Psoas muscle (tissue), 8 donors: ENCODE data around the gene ITFG1. TPM values are rescaled to one million over a fixed set of nuclear protein-coding genes. Genes with fewer than 3 reads are reported as not detected.
A peak's percentile ranks its signal among the peaks of the same experiment; 100 is the strongest.

Source experiments
- ATAC-seq, 4 donors: fragments of 200-7000 bp; cut with Tn5 transposase; one replicate each; pipeline ENCODE4 v1.9.1; 2020; ENCODE audit warnings: moderate library complexity in 3 of 4, mild to moderate bottlenecking in 2 of 4
- DNase-seq, 2 donors: peaks; one replicate each; pipeline ENCODE4 v3.0.0-alpha.2; 2020
- H3K27ac ChIP-seq: fragments of 200-600 bp; one replicate; pipeline ENCODE4 v1.8.0; 2022
- H3K27me3 ChIP-seq, 3 donors: fragments of 200-600 bp in 1 of 3; one replicate each; pipeline versions ENCODE4 v1.6.1 to v1.8.0; 2013 to 2022; ENCODE audit warnings: low read length in 2 of 3, mild to moderate bottlenecking in 2 of 3, moderate library complexity in 1 of 3; ENCODE audit not compliant: insufficient read depth in 3 of 3
- H3K36me3 ChIP-seq, 2 donors: fragments of 200-600 bp in 1 of 2; one replicate each; pipeline versions ENCODE4 v1.6.1 to v1.8.0; 2013 to 2022; ENCODE audit warnings: low read depth in 1 of 2, mild to moderate bottlenecking in 1 of 2, moderate library complexity in 1 of 2; ENCODE audit not compliant: insufficient read depth in 1 of 2
- H3K4me1 ChIP-seq: fragments of 200-600 bp; one replicate; pipeline ENCODE4 v1.8.0; 2022
- H3K4me3 ChIP-seq: fragments of 200-600 bp; one replicate; pipeline ENCODE4 v1.8.0; 2022; ENCODE audit warnings: mild to moderate bottlenecking
- H3K9me3 ChIP-seq: fragments of 200-600 bp; one replicate; pipeline ENCODE4 v1.8.0; 2022
- CTCF ChIP-seq: fragments of 200-600 bp; IDR thresholded peaks from one replicate; pipeline ENCODE4 v1.8.0; 2022; ENCODE audit warnings: antibody characterized with exemption
- WGBS, 3 donors: extraction: QIAGEN DNeasy Blood & Tissue Kit; methylation state at CpG; one replicate each; pipeline versions ENCODE4 v1.1.6 to v1.1.7; 2013; 5-methylcytosine and 5-hydroxymethylcytosine counted together
- intact Hi-C, 2 donors: fragments of 100-400 bp; cut with DNase I; formaldehyde crosslinking; loops; one replicate each; pipeline versions ENCODE4 v1.11.0 to v1.14.2; 2022
- polyA plus RNA-seq, 3 donors: library from polyadenylated mRNA; stranded (reverse); fragments of 200-250 nt; gene quantifications; one replicate each; pipeline ENCODE4 v1.2.3, GENCODE V29; 2013
- total RNA-seq, 4 donors: library from RNA; stranded (reverse); fragmentation: NEBNext Ultra II Directional in 2 of 4; extraction: Animal tissue kit (Norgen Biotek cat#: 25700) in 2 of 4; gene quantifications; one replicate each; pipeline versions ENCODE4 v1.2.1 to v1.2.4, GENCODE V29; 2021 to 2023
- donor health status: healthy with polysubstance abuse.
- donor health status: DM: no; HTN: no; CAD: no; lungs with moderate emphysema.
- donor health status: Bipolar disorder and iron deficiency.
- donor health status: healthy.
- donor health status: DM: yes; HTN: yes; CAD: no.
- donor health status: DM: no; HTN: no; CAD: no.
- donor health status: DM: no; HTN: no; CAD: no.
- donor health status: DM: yes; HTN: yes; CAD: no.

Gene ITFG1
- total and polyA plus RNA-seq, 7 donors: 13.0 to 30.3 (median 22.6) TPM

- no peak overlapping the region for H3K4me3 ChIP-seq
- no peaks in the 10 kb centered on the region for H3K9me3 ChIP-seq
- no peak for ATAC-seq
- DNase-seq: no peak
- no peaks in the 10 kb centered on the region for H3K36me3 ChIP-seq
- no peak overlapping the region for H3K27ac ChIP-seq
- WGBS, 3 donors: 94 to 100% (median 100%) methylated on average over 1 of the region's 1 CpG
- intact Hi-C loops: no loop called here
- no peaks in the 10 kb centered on the region for H3K27me3 ChIP-seq
- TF ChIP-seq CTCF: no peak
- H3K4me1 ChIP-seq: peaks cover 18% of the 10 kb centered on the region
Observed at GRCh38 chr16:47304563-47304962, 156.3 kb downstream of the ITFG1 start.

DNA sequence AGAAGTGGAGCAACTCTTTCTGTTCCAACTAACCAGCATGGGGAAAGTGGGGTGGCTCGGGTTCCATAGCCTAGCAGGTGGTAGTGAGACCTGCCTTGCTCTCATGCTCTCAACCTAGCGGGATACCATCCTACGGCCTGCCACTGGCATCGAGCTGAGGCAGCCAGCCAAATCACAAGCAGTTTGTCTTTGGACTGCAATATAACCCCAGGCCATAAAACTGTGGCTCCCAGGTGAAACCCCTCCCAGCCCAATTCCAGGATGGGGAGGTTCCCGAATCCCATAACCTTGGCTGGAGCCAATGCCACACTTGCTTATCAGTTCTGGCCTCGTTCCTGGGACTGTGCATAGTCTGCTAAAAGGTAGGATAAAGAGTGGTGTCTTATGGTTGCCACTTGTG lies 161.3 kb downstream of the ITFG1 start:
- Histone ChIP-seq H3K9me3 (no peaks in the 10 kb centered on the region), H3K4me1 (peaks cover 1% of the 10 kb centered on the region), H3K36me3 (no peaks in the 10 kb centered on the region), H3K27ac (no peak overlapping the region), H3K27me3 (no peaks in the 10 kb centered on the region), H3K4me3 (no peak overlapping the region)
- no peak for DNase-seq
- 64 to 92% (median 74%) methylated on average over 6 of the region's 6 CpGs for WGBS, 3 donors
- ATAC-seq: no peak
- TF ChIP-seq CTCF: no peak
- intact Hi-C loops: no loop called here

GRCh38 chr16:47284999-47285398 lies 175.9 kb downstream of the ITFG1 start:
- WGBS, 3 donors: 90 to 95% (median 91%) methylated on average over 5 of the region's 5 CpGs
- ATAC-seq: no peak
- TF ChIP-seq CTCF: no peak

GRCh38 chr16:47278306-47278970 lies 182.4 kb downstream of the ITFG1 start:
- H3K4me3 ChIP-seq: no peak overlapping the region
- no peaks in the 10 kb centered on the region for H3K27me3 ChIP-seq
- peaks cover 12% of the 10 kb centered on the region for H3K4me1 ChIP-seq
- TF ChIP-seq CTCF: no peak
- DNase-seq (no peak), ATAC-seq (no peak)
- peaks cover 5% of the 10 kb centered on the region for H3K9me3 ChIP-seq
- H3K36me3 ChIP-seq: no peaks in the 10 kb centered on the region
- intact Hi-C loops: no loop called here
- no peak overlapping the region for H3K27ac ChIP-seq
- 88 to 93% (median 89%) methylated on average over 5 of the region's 5 CpGs for WGBS, 3 donors

More at GRCh38 chr16:47284999-47285398, 175.9 kb downstream of the ITFG1 start:
- Histone ChIP-seq H3K36me3 (no peaks in the 10 kb centered on the region), H3K4me1 (no peaks in the 10 kb centered on the region), H3K27ac (no peak overlapping the region), H3K9me3 (peaks cover 11% of the 10 kb centered on the region), H3K4me3 (no peak overlapping the region), H3K27me3 (no peaks in the 10 kb centered on the region)
- intact Hi-C loops: no loop called here
- DNase-seq: no peak

DNA sequence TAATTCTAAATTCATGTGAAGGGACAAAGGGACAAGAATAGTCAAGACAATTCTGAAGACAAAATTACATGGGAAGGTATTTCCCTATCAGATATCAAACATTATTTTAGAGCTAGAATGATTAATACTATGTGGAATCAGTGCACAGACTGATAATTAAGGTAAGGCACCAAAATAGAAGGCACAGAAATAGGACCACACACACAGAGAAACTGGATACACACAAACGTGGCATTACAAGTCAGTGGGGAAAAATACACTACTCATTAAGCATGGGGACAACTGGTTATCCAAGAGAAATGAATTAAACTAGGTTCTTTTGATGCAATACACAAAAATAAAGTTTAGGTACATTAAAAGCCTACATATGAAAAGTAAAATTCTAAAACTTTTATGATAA lies 184.3 kb downstream of the ITFG1 start:
- ATAC-seq: peak; percentile 53 to 94 (median 70)

More for the DNA sequence above, 184.3 kb downstream of the ITFG1 start:
- H3K27me3 ChIP-seq: no peaks in the 10 kb centered on the region
- WGBS, 3 donors: 14 to 28% (median 19%) methylated on average over 1 of the region's 1 CpG
- peaks cover 12% of the 10 kb centered on the region for H3K4me1 ChIP-seq
- no peaks in the 10 kb centered on the region for H3K9me3 ChIP-seq
- no peak for TF ChIP-seq CTCF
- peak overlapping the region; percentile 7 for H3K27ac ChIP-seq
- no peak for DNase-seq
- intact Hi-C loops: no loop called here
- H3K4me3 ChIP-seq: no peak overlapping the region
- no peaks in the 10 kb centered on the region for H3K36me3 ChIP-seq
